ENCODE measurements around the gene TP53BP2. TPM values are rescaled to one million over a fixed set of nuclear protein-coding genes. Genes with fewer than 3 reads are reported as not detected.
"Not testable (repeated sequence)": the region's sequence is repeated elsewhere in the genome, so short reads cannot be mapped to it uniquely, and the experiment has no call there.

Gene TP53BP2
- 10 to 100 TPM; 54.2 to 58.2 TPM for total RNA-seq
- 10 to 100 TPM; 51.8 to 58.6 (median 55.5) TPM for polyA plus RNA-seq (ENCODE audit: insufficient read length in 6 of 6)
- long read RNA-seq, donor 1, partial matches to known transcripts = 30 of 30 reads
- long read RNA-seq, donor 1, other reads (novel, unspliced or antisense) = 0 of 30 reads
- long read RNA-seq, donor 2, partial matches to known transcripts = 35 of 35 reads
- long read RNA-seq, donor 2, other reads (novel, unspliced or antisense) = 0 of 35 reads
- long read RNA-seq, donor 3, full-length matches to known transcripts = 1 of 20 reads
- long read RNA-seq, donor 3, partial matches to known transcripts = 19 of 20 reads
- long read RNA-seq, donor 3, other reads (novel, unspliced or antisense) = 0 of 20 reads
- long read RNA-seq, donor 4, partial matches to known transcripts = 1 of 1 reads
- long read RNA-seq, donor 4, other reads (novel, unspliced or antisense) = 0 of 1 reads
- long read RNA-seq, donor 5, full-length matches to known transcripts = 4 of 32 reads
- long read RNA-seq, donor 5, partial matches to known transcripts = 28 of 32 reads
- long read RNA-seq, donor 5, other reads (novel, unspliced or antisense) = 0 of 32 reads
- long read RNA-seq, donor 6, full-length matches to known transcripts = 3 of 14 reads
- long read RNA-seq, donor 6, partial matches to known transcripts = 11 of 14 reads
- long read RNA-seq, donor 6, other reads (novel, unspliced or antisense) = 0 of 14 reads
- long read RNA-seq, donor 7, full-length matches to known transcripts = 1 of 1 reads
- long read RNA-seq, donor 7, partial matches to known transcripts = 0 of 1 reads
- long read RNA-seq, donor 7, other reads (novel, unspliced or antisense) = 0 of 1 reads
- long read RNA-seq, donor 8, full-length matches to known transcripts = 2 of 15 reads
- long read RNA-seq, donor 8, partial matches to known transcripts = 13 of 15 reads
- long read RNA-seq, donor 8, other reads (novel, unspliced or antisense) = 0 of 15 reads
- long read RNA-seq, donor 9 = 0 reads
- long read RNA-seq, donor 10, partial matches to known transcripts = 1 of 1 reads
- long read RNA-seq, donor 10, other reads (novel, unspliced or antisense) = 0 of 1 reads
- long read RNA-seq, donor 11, partial matches to known transcripts = 5 of 5 reads
- long read RNA-seq, donor 11, other reads (novel, unspliced or antisense) = 0 of 5 reads
- long read RNA-seq, donor 12, full-length matches to known transcripts = 4 of 44 reads
- long read RNA-seq, donor 12, partial matches to known transcripts = 40 of 44 reads
- long read RNA-seq, donor 12, other reads (novel, unspliced or antisense) = 0 of 44 reads

GRCh38 chr1:223845810-223846682 is at the start of gene TP53BP2:
TP53BP2 (minus strand) TSS chr1:223845947; CDS start chr1:223845680, 267 bp downstream.
- Histone ChIP-seq H3K27ac (peak within 1 kb of the TSS; percentile 99 to 100), H3K4me1 (peaks cover 12 to 45% of the 10 kb centered on the region in 2 donors), H3K36me3 (no peaks in the 10 kb centered on the region), H3K27me3 (no peaks in the 10 kb centered on the region), H3K4me3 (peak within 1 kb of the TSS; percentile 78 to 84), H3K9me3 (no peaks in the 10 kb centered on the region)
- ATAC-seq (peak; percentile 89), DNase-seq (peak; percentile 90 to 98 (median 94))
- TF ChIP-seq CTCF (IDR thresholded peaks at IDR 0.05) = peak; percentile 59 to 63
- intact Hi-C loops (cut with DNase I) = no loop called here

GRCh38 chr1:223890494-223890893 is 44.7 kb upstream of the TP53BP2 start:
- DNase-seq; H3K36me3 ChIP-seq; ATAC-seq; H3K4me1 ChIP-seq; intact Hi-C loops (cut with DNase I); H3K27ac ChIP-seq; H3K27me3 ChIP-seq; H3K9me3 ChIP-seq; H3K4me3 ChIP-seq: not testable (repeated sequence)

GRCh38 chr1:223889319-223889718 is 43.6 kb upstream of the TP53BP2 start:
- H3K4me3 ChIP-seq; ATAC-seq; DNase-seq; intact Hi-C loops (cut with DNase I); H3K9me3 ChIP-seq; H3K4me1 ChIP-seq; H3K27ac ChIP-seq; H3K36me3 ChIP-seq; H3K27me3 ChIP-seq: not testable (repeated sequence)

GRCh38 chr1:223887747-223888418 is 42.1 kb upstream of the TP53BP2 start:
- H3K27me3 ChIP-seq = no peaks in the 10 kb centered on the region
- H3K36me3 ChIP-seq = no peaks in the 10 kb centered on the region
- no peaks in the 10 kb centered on the region for H3K9me3 ChIP-seq
- H3K27ac ChIP-seq = no peak overlapping the region
- no peak for TF ChIP-seq CTCF (IDR thresholded peaks at IDR 0.05)
- ATAC-seq (peak; percentile 52), DNase-seq (peak in 1 of 4 donors; percentile 9)
- no peak overlapping the region for H3K4me3 ChIP-seq
- H3K4me1 ChIP-seq = no peaks in the 10 kb centered on the region
- intact Hi-C loops (cut with DNase I) = no loop called here

- no peak overlapping the region for H3K27ac ChIP-seq
- ATAC-seq (no peak), DNase-seq (no peak)
- intact Hi-C loops (cut with DNase I) = no loop called here
- no peak for TF ChIP-seq CTCF (IDR thresholded peaks at IDR 0.05)
- H3K9me3 ChIP-seq = no peaks in the 10 kb centered on the region
- H3K4me1 ChIP-seq = no peaks in the 10 kb centered on the region
- no peaks in the 10 kb centered on the region for H3K36me3 ChIP-seq
- no peaks in the 10 kb centered on the region for H3K27me3 ChIP-seq
- no peak overlapping the region for H3K4me3 ChIP-seq
Measured at GRCh38 chr1:223886516-223886921, 40.8 kb upstream of the TP53BP2 start.
